HEK293T (cell line): Measurements from ENCODE around the gene VIPR2.

Source experiments
- BHLHE40 ChIP-seq: fragments of 450-650 bp; IDR thresholded peaks from 2 replicates; pipeline ENCODE4 v1.6.1; 2016; ENCODE audit warnings: mild to moderate bottlenecking, moderate library complexity, borderline replicate concordance
- CTBP1 ChIP-seq: fragments of 450-650 bp; IDR thresholded peaks from 2 replicates; pipeline ENCODE4 v1.6.1; 2016; ENCODE audit warnings: borderline replicate concordance
- ELF4 ChIP-seq: fragments of 450-650 bp; IDR thresholded peaks from 2 replicates; pipeline ENCODE4 v1.6.1; 2017; ENCODE audit warnings: antibody characterized with exemption
- FOXA1 ChIP-seq: fragments of 450-650 bp; IDR thresholded peaks from 2 replicates; pipeline ENCODE4 v1.6.1; 2016; ENCODE audit warnings: mild to moderate bottlenecking
- FOXK2 ChIP-seq: fragments of 450-650 bp; IDR thresholded peaks from 2 replicates; pipeline ENCODE4 v1.6.1; 2016; ENCODE audit warnings: mild to moderate bottlenecking
- FOXM1 ChIP-seq: fragments of 450-650 bp; IDR thresholded peaks from 2 replicates; pipeline ENCODE4 v1.6.1; 2017; ENCODE audit warnings: mild to moderate bottlenecking, borderline replicate concordance
- HDGF ChIP-seq: fragments of 450-650 bp; IDR thresholded peaks from 2 replicates; pipeline ENCODE4 v1.6.1; 2017; ENCODE audit warnings: antibody characterized with exemption, borderline replicate concordance
- L3MBTL2 ChIP-seq: fragments of 450-650 bp; conservative IDR thresholded peaks from 2 replicates; pipeline ENCODE4 v1.6.1; 2016; ENCODE audit warnings: mild to moderate bottlenecking
- LEF1 ChIP-seq: fragments of 450-650 bp; IDR thresholded peaks from 2 replicates; pipeline ENCODE4 v1.6.1; 2017; ENCODE audit warnings: mild to moderate bottlenecking, borderline replicate concordance
- NFRKB ChIP-seq: fragments of 450-650 bp; IDR thresholded peaks from 2 replicates; pipeline ENCODE4 v1.6.1; 2016; ENCODE audit warnings: mild to moderate bottlenecking, moderate library complexity
- SP1 ChIP-seq: fragments of 450-650 bp; IDR thresholded peaks from 2 replicates; pipeline ENCODE4 v1.6.1; 2017
- TARDBP ChIP-seq: fragments of 450-650 bp; IDR thresholded peaks from 2 replicates; pipeline ENCODE4 v1.6.1; 2016
- ZNF384 ChIP-seq: fragments of 450-650 bp; IDR thresholded peaks from 2 replicates; pipeline ENCODE4 v1.6.1; 2016
- TF ChIP-seq, protein P1 (sequence below): fragments of 450-650 bp; IDR thresholded peaks from 2 replicates; pipeline ENCODE4 v1.6.1; 2016

DNA sequence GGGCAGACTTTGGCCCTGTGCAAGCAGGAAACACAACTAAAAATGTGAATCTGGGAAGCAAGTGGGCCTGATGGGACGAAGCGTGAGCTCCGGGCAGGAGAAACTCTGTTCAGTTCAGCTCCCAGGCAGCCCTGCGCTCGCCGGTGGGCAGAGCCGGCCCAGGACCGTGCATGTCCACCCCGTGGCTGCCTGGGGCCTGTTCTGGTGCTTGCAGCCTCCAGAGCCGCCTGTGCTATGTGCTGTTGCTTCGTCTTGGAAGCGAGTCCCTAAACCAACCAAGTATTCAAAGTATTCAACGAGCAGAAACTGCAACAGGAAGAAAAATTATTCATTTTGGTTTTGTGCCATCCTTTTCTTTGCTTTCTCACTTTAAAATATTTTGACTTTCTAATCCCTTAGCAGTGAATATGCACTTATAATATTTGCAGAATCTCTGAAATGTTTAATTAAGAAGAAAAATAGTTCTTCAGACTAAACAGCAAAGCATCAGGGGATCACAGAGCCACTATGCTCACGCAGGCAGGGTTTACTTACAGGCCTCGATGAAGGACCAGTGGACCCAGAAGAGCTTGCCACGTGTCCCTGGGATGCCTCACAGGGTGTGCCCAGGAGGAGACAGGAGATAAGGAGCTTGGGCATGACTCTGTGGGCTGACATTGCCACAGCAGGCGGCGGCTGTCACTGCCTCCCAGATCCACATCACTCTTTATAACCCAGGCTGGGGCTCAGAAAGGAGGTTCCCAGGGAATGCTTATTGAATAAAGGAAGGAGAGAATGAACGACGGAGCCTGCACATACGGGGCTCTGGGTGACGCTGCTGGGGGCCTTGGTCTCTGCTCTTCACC lies 45.6 kb downstream of the VIPR2 start:
- no peak for TF ChIP-seq FOXA1
- no peak for TF ChIP-seq FOXK2
- TF ChIP-seq HDGF, result no peak
- TF ChIP-seq L3MBTL2, result no peak
- no peak for TF ChIP-seq SP1
- TF ChIP-seq, protein P1, sequence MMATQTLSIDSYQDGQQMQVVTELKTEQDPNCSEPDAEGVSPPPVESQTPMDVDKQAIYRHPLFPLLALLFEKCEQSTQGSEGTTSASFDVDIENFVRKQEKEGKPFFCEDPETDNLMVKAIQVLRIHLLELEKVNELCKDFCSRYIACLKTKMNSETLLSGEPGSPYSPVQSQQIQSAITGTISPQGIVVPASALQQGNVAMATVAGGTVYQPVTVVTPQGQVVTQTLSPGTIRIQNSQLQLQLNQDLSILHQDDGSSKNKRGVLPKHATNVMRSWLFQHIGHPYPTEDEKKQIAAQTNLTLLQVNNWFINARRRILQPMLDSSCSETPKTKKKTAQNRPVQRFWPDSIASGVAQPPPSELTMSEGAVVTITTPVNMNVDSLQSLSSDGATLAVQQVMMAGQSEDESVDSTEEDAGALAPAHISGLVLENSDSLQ, result no peak
- no peak for TF ChIP-seq ZNF384
- TF ChIP-seq NFRKB, result no peak
- no peak for TF ChIP-seq BHLHE40
- no peak for TF ChIP-seq CTBP1
- TF ChIP-seq LEF1, result no peak
- TF ChIP-seq FOXM1, result no peak
- no peak for TF ChIP-seq TARDBP
- no peak for TF ChIP-seq ELF4
